ENCODE results near the gene PRDM16. TPM values are rescaled to one million over a fixed set of nuclear protein-coding genes. Genes with fewer than 3 reads are reported as not detected.

The PRDM16 gene
- total and polyA plus RNA-seq, 2 of the 13 experiments (the other 11 are each of a cell fraction or from before 2014, with no cell fraction given): 0.15 to 0.81 TPM

- no peak for TF ChIP-seq ZHX1 (CRISPR knock-in tag; IDR thresholded peaks at IDR 0.05; ENCODE audit: low read depth)
Observed at GRCh38 chr1:3435666-3436065, 366.7 kb downstream of the PRDM16 start (continued).

GRCh38 chr1:3436451-3436850 is 367.4 kb downstream of the PRDM16 start:
- CTCF ChIA-PET (ENCODE audit: low intra/inter-chr PET ratio, low total read pairs): no interaction called here
- POLR2A ChIA-PET: no interaction called here
- Histone ChIP-seq H3K4me3 (replicated peaks in 1 of 3; ENCODE audit: insufficient read depth in 1 of 3, low read depth in 2 of 3, low read length in 3 of 3) (no peak overlapping the region), H3K9ac (ENCODE audit: insufficient read depth, low read depth, low read length) (no peak overlapping the region), H3K36me3 (replicated peaks in 1 of 2; ENCODE audit: control insufficient read depth in 1 of 2, insufficient read depth in 2 of 2, low read length in 2 of 2) (no peaks in the 10 kb centered on the region), H3K27ac (ENCODE audit: extremely low read length, insufficient read depth, low read length) (no peak overlapping the region), H2AFZ (ENCODE audit: low read length) (no peak overlapping the region), H3K9me3 (ENCODE audit: low read length) (no peaks in the 10 kb centered on the region), H3K4me2 (ENCODE audit: low read depth, low read length) (no peak overlapping the region), H3K27me3 (ENCODE audit: control insufficient read depth in 1 of 2, insufficient read depth in 2 of 2, low read length in 2 of 2) (peaks cover 8 to 36% of the 10 kb centered on the region in 2 experiments; a peak in 4 of 5 replicates), H3K79me2 (ENCODE audit: insufficient read depth, low read length) (no peaks in the 10 kb centered on the region), H4K20me1 (ENCODE audit: insufficient read depth, low read length) (no peaks in the 10 kb centered on the region), H3K4me1 (ENCODE audit: insufficient read depth, low read length) (peaks cover 24% of the 10 kb centered on the region)
- TF ChIP-seq FOSL2 (CRISPR knock-in tag; IDR thresholded peaks at IDR 0.05) (no peak), ASH2L (IDR thresholded peaks at IDR 0.05; ENCODE audit: insufficient read length, low read depth, low read length) (no peak), MTA1 (CRISPR knock-in tag; IDR thresholded peaks at IDR 0.05; ENCODE audit: borderline replicate concordance) (no peak), HOMEZ (CRISPR knock-in tag; IDR thresholded peaks at IDR 0.05; ENCODE audit: low read depth) (no peak), ZFY (CRISPR knock-in tag; IDR thresholded peaks at IDR 0.05) (no peak)
- TF ChIP-seq, protein P1, sequence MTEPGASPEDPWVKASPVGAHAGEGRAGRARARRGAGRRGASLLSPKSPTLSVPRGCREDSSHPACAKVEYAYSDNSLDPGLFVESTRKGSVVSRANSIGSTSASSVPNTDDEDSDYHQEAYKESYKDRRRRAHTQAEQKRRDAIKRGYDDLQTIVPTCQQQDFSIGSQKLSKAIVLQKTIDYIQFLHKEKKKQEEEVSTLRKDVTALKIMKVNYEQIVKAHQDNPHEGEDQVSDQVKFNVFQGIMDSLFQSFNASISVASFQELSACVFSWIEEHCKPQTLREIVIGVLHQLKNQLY (CRISPR knock-in tag; IDR thresholded peaks at IDR 0.05): no peak
- intact Hi-C loops (cut with micrococcal nuclease; ENCODE audit: unreplicated experiment) (no loop called here), in situ Hi-C loops (cut with HindIII; ENCODE audit: extremely low pct_ligation_motif_present, low pct_unique_long_range_greater_than_20kb) (no loop called here)
- FAIRE-seq (no peak), ATAC-seq (no peak), DNase-seq (ENCODE audit: low spot score) (no peak)
- 52% methylated on average over 8 of the region's 11 CpGs for WGBS (ENCODE audit: low lambda C conversion rate)
- no TSS peak for BruUV-seq (replicated peaks)
